GM12875 (cell line): Measurements from ENCODE around the gene SMIM44.

ENCODE experiments used
- H3K4me3 ChIP-seq: one replicate; pipeline ENCODE4 v1.5.1; 2011; ENCODE audit warnings: low read depth, low read length, control low read depth
- CTCF ChIP-seq: IDR thresholded peaks from 2 replicates; pipeline ENCODE4 v1.5.1; 2011; ENCODE audit warnings: low read depth, mild to moderate bottlenecking, control low read depth, inconsistent platforms, low read length, moderate library complexity, borderline replicate concordance; ENCODE audit not compliant: insufficient read depth

The SMIM44 gene

GRCh38 chr19:3515891-3516422, 32.7 kb upstream of the SMIM44 start:
- TF ChIP-seq CTCF = no peak
- no peak overlapping the region for H3K4me3 ChIP-seq

GRCh38 chr19:3514930-3515329, 31.7 kb upstream of the SMIM44 start:
- no peak overlapping the region for H3K4me3 ChIP-seq
- no peak for TF ChIP-seq CTCF

GRCh38 chr19:3513229-3514140, 30.2 kb upstream of the SMIM44 start:
- no peak overlapping the region for H3K4me3 ChIP-seq
- TF ChIP-seq CTCF = no peak

GRCh38 chr19:3512562-3513228, 29.5 kb upstream of the SMIM44 start:
- H3K4me3 ChIP-seq = no peak overlapping the region
- no peak for TF ChIP-seq CTCF

GRCh38 chr19:3511506-3512251, 28.4 kb upstream of the SMIM44 start:
- TF ChIP-seq CTCF = no peak
- no peak overlapping the region for H3K4me3 ChIP-seq

- no peak overlapping the region for H3K4me3 ChIP-seq
- TF ChIP-seq CTCF = no peak
Observed at GRCh38 chr19:3510727-3511126, 27.5 kb upstream of the SMIM44 start.
